ENCODE measurements around the gene BIRC2.
A peak's percentile ranks its signal among the peaks of the same experiment; 100 is the strongest.

BIRC2 gene

DNA sequence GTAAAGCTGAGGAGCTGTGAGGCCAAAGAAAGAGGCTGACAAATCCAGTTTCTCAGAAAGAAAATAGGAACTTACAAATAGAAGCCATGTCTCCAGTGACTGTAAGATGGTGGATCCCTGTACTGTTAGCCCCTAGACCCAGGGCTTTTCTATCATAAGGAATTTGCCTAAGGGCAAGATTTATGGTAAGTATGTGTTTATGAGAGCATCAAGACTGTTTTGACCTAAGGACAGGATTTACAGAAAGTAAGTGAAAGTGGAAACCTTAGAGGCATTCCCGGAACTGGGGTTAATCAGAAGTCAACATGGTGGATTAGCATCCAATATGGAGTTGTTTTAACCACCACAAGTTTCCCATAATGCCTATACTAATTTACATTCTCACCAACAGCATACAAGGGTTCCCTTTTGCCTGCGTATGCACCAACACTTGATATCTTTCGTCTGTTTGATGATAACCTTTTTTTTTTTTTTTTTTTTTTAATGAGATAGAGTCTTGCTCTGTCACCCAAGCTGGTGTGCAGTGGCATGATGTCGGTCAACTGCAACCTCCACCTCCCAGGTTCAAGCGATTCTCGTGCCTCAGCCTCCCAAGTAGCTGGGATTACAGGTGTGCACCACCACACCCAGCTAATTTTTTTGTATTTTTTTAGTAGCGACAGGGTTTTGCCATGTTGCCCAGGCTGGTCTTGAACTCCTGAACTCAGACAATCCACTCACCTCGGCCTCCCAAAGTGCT, 40.2 kb downstream of the BIRC2 start:
- H3K27me3 ChIP-seq (ENCODE audit: control insufficient read depth, low read length): no peaks in the 10 kb centered on the region
- no peaks in the 10 kb centered on the region for H3K9me3 ChIP-seq (ENCODE audit: control insufficient read depth, insufficient read depth, low read length)
- no peak for TF ChIP-seq CTCF (IDR thresholded peaks at IDR 0.05; ENCODE audit: low read depth, low read length, poor library complexity, severe bottlenecking)
- TF ChIP-seq EZH2phosphoT487 (IDR thresholded peaks at IDR 0.05; ENCODE audit: borderline replicate concordance, low read length): no peak
- no peak overlapping the region for H3K4me2 ChIP-seq (ENCODE audit: low read length)
- H3K79me2 ChIP-seq (ENCODE audit: control insufficient read depth, low read length): no peaks in the 10 kb centered on the region
- no peaks in the 10 kb centered on the region for H3K4me1 ChIP-seq (ENCODE audit: control insufficient read depth, low read length)
- no peak overlapping the region for H3K27ac ChIP-seq (ENCODE audit: low read depth, low read length)
- no peaks in the 10 kb centered on the region for H4K20me1 ChIP-seq (ENCODE audit: control insufficient read depth, insufficient read depth, low read depth, low read length)
- no peak overlapping the region for H3K4me3 ChIP-seq (ENCODE audit: low read length)
- no peaks in the 10 kb centered on the region for H3F3A ChIP-seq (ENCODE audit: control insufficient read depth, insufficient read depth)
- H3K36me3 ChIP-seq (ENCODE audit: control insufficient read depth, low read length): 0 out of 2 replicates have a peak, but pooled peaks cover 2% of the 10 kb centered on the region
- no peaks in the 10 kb centered on the region for H3K9me2 ChIP-seq (replicated peaks; ENCODE audit: control insufficient read depth, low read length)

- Histone ChIP-seq H4K20me1 (ENCODE audit: control insufficient read depth, insufficient read depth, low read depth, low read length) (no peaks in the 10 kb centered on the region), H3K36me3 (ENCODE audit: control insufficient read depth, low read length) (peaks cover 18% of the 10 kb centered on the region), H3K27me3 (ENCODE audit: control insufficient read depth, low read length) (no peaks in the 10 kb centered on the region), H3F3A (ENCODE audit: control insufficient read depth, insufficient read depth) (peaks cover 8% of the 10 kb centered on the region; the same call in 1 of the 2 replicates), H3K9me3 (ENCODE audit: control insufficient read depth, insufficient read depth, low read length) (no peaks in the 10 kb centered on the region), H3K4me3 (ENCODE audit: low read length) (no peak overlapping the region), H3K27ac (ENCODE audit: low read depth, low read length) (no peak overlapping the region), H3K79me2 (ENCODE audit: control insufficient read depth, low read length) (no peaks in the 10 kb centered on the region), H3K9me2 (replicated peaks; ENCODE audit: control insufficient read depth, low read length) (no peaks in the 10 kb centered on the region), H3K4me1 (ENCODE audit: control insufficient read depth, low read length) (no peaks in the 10 kb centered on the region), H3K4me2 (ENCODE audit: low read length) (no peak overlapping the region)
- no peak for TF ChIP-seq EZH2phosphoT487 (IDR thresholded peaks at IDR 0.05; ENCODE audit: borderline replicate concordance, low read length)
- TF ChIP-seq CTCF (IDR thresholded peaks at IDR 0.05; ENCODE audit: low read depth, low read length, poor library complexity, severe bottlenecking): no peak
Measured at GRCh38 chr11:102389253-102389652, 42.2 kb downstream of the BIRC2 start.

DNA sequence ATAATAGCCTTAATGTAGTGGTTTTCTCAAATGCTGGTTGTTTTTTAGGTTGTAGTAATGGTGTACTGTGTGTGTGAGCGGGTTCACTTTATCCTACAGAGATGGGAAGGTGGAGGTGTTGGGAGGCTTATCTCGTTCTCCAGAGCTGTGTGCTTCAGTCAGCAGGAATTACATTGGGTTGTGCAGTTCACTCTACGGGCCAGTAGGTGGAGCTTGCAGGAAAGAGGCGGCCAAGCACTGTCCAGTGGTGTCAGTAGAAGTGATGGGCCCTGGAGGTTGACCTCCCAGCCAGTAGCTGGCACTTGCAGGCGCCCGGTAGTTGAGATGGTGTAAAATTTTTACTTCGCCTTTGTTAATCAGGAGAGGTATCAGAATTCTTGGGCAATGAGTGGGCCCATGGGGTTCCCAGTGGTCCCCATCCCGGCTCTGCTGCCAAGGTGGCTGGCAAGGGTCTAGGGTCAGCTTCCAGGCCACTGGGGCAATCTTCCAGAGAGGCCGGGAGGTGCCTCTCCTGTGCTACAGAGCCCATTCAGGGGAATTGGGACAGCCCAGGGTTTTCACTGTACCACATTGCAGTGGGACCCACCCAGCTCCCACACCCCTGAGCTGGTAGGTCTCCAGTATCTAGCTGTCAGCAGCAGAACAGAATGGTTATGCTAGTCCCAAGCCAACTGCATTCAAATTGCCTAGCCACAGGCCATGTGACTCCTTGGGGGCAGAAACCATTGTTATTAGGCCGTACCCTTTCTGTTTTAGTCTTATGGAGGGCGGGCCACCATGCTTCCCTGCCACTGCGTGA, 43.9 kb downstream of the BIRC2 start:
- TF ChIP-seq EZH2phosphoT487 (IDR thresholded peaks at IDR 0.05; ENCODE audit: borderline replicate concordance, low read length) (no peak), CTCF (IDR thresholded peaks at IDR 0.05; ENCODE audit: low read depth, low read length, poor library complexity, severe bottlenecking) (peak; percentile 96)
- H3K9me3 ChIP-seq (ENCODE audit: control insufficient read depth, insufficient read depth, low read length): no peaks in the 10 kb centered on the region
- H3K4me3 ChIP-seq (ENCODE audit: low read length): no peak overlapping the region
- no peak overlapping the region for H3K27ac ChIP-seq (ENCODE audit: low read depth, low read length)
- H4K20me1 ChIP-seq (ENCODE audit: control insufficient read depth, insufficient read depth, low read depth, low read length): no peaks in the 10 kb centered on the region
- peaks cover 10% of the 10 kb centered on the region; the same call in 1 of the 2 replicates for H3F3A ChIP-seq (ENCODE audit: control insufficient read depth, insufficient read depth)
- peaks cover 29% of the 10 kb centered on the region for H3K36me3 ChIP-seq (ENCODE audit: control insufficient read depth, low read length)
- no peaks in the 10 kb centered on the region for H3K4me1 ChIP-seq (ENCODE audit: control insufficient read depth, low read length)
- H3K79me2 ChIP-seq (ENCODE audit: control insufficient read depth, low read length): no peaks in the 10 kb centered on the region
- H3K9me2 ChIP-seq (replicated peaks; ENCODE audit: control insufficient read depth, low read length): no peaks in the 10 kb centered on the region
- no peaks in the 10 kb centered on the region for H3K27me3 ChIP-seq (ENCODE audit: control insufficient read depth, low read length)
- no peak overlapping the region for H3K4me2 ChIP-seq (ENCODE audit: low read length)
